SU-DHL-6 (cell line): Measurements from ENCODE around the gene MYBPHL.
A peak's percentile ranks its signal among the peaks of the same experiment; 100 is the strongest.

ENCODE experiments used
- H2AFZ ChIP-seq: fragments of 200-600 bp; sonication (generic); 2 replicates; pipeline ENCODE4 v1.6.1; 2014; ENCODE audit warnings: low read depth, mild to moderate bottlenecking, moderate library complexity, mixed read lengths, antibody characterized with exemption, low read length; ENCODE audit not compliant: severe bottlenecking
- H3F3A ChIP-seq: fragments of 200-600 bp; shearing (Covaris generic); 2 replicates; pipeline ENCODE4 v1.6.0; 2016; ENCODE audit warnings: antibody characterized with exemption, mild to moderate bottlenecking; ENCODE audit not compliant: insufficient read depth
- H3K27ac ChIP-seq: fragments of 200-600 bp; sonication (generic); 2 replicates; pipeline ENCODE4 v1.5.1; 2016; ENCODE audit warnings: low read depth, mild to moderate bottlenecking, low read length, moderate library complexity, mixed read lengths
- H3K27me3 ChIP-seq: fragments of 200-600 bp; sonication (generic), shearing (Covaris generic); 2 replicates; pipeline ENCODE4 v1.6.0; 2014; ENCODE audit warnings: mild to moderate bottlenecking, low read length
- H3K36me3 ChIP-seq: fragments of 200-600 bp; sonication (generic); 2 replicates; pipeline ENCODE4 v1.6.1; 2014; ENCODE audit warnings: mild to moderate bottlenecking, low read length, mixed read lengths
- H3K4me2 ChIP-seq: fragments of 300-600, 200-600 bp; shearing (Covaris generic), sonication (generic); 2 replicates; pipeline ENCODE4 v1.6.0; 2014; ENCODE audit warnings: low read length, low read depth, mild to moderate bottlenecking; ENCODE audit not compliant: poor library complexity, severe bottlenecking
- H3K4me3 ChIP-seq: fragments of 200-600 bp; sonication (generic); 2 replicates; pipeline ENCODE4 v1.5.1; 2014; ENCODE audit warnings: antibody characterized with exemption, low read length, mild to moderate bottlenecking, mixed read lengths; ENCODE audit not compliant: insufficient read depth, poor library complexity, severe bottlenecking
- H3K79me2 ChIP-seq: fragments of 200-600 bp; sonication (generic); 2 replicates; pipeline ENCODE4 v1.6.1; 2014; ENCODE audit warnings: mild to moderate bottlenecking, low read length, moderate library complexity; ENCODE audit not compliant: insufficient read depth
- H3K9ac ChIP-seq: fragments of 200-600 bp; sonication (generic); 2 replicates; pipeline ENCODE4 v1.7.0; 2014; ENCODE audit warnings: mild to moderate bottlenecking, low read length
- H3K9me2 ChIP-seq: fragments of 200-600 bp; sonication (generic); replicated peaks from 2 replicates; pipeline ENCODE4 v1.6.1; 2014; ENCODE audit warnings: low read length; ENCODE audit not compliant: insufficient read depth
- H3K9me3 ChIP-seq: fragments of 200-600 bp; sonication (generic); 2 replicates; pipeline ENCODE4 v1.6.1; 2014; ENCODE audit warnings: low read length, mixed read lengths; ENCODE audit not compliant: insufficient read depth
- H4K20me1 ChIP-seq: fragments of 200-600 bp; sonication (generic); 2 replicates; pipeline ENCODE4 v1.6.1; 2014; ENCODE audit warnings: low read depth, mild to moderate bottlenecking, antibody characterized with exemption, low read length, moderate library complexity, mixed read lengths
- CTCF ChIP-seq: fragments of 200-600 bp; sonication (generic); IDR thresholded peaks from one replicate; pipeline ENCODE4 v1.5.1; 2017; ENCODE audit warnings: antibody characterized with exemption, mild to moderate bottlenecking, low read length, moderate library complexity; ENCODE audit not compliant: insufficient read depth, poor library complexity, severe bottlenecking
- EZH2phosphoT487 ChIP-seq: fragments of 200-600 bp; sonication (generic), shearing (Covaris generic); conservative IDR thresholded peaks from 2 replicates; pipeline ENCODE4 v1.6.1; 2018; ENCODE audit warnings: mild to moderate bottlenecking, antibody characterized with exemption, low read length, moderate library complexity, mixed read lengths

Gene MYBPHL

GRCh38 chr1:109263597-109264378 is 43.0 kb downstream of the MYBPHL start:
- Histone ChIP-seq H3K27ac (no peak overlapping the region), H3K4me2 (peak overlapping the region; percentile 18)
- no peak for TF ChIP-seq EZH2phosphoT487
- TF ChIP-seq CTCF = peak; percentile 98

GRCh38 chr1:109263234-109263596 is 43.6 kb downstream of the MYBPHL start:
- Histone ChIP-seq H3K36me3 (no peaks in the 10 kb centered on the region), H3K27me3 (no peaks in the 10 kb centered on the region), H3K9me2 (no peaks in the 10 kb centered on the region), H3K9ac (no peak overlapping the region), H3K9me3 (no peaks in the 10 kb centered on the region), H3K4me3 (no peak overlapping the region), H3K27ac (no peak overlapping the region), H3F3A (no peaks in the 10 kb centered on the region), H3K4me2 (peak overlapping the region; percentile 18), H4K20me1 (no peaks in the 10 kb centered on the region), H3K79me2 (no peaks in the 10 kb centered on the region), H2AFZ (no peak overlapping the region)
- TF ChIP-seq EZH2phosphoT487 (no peak), CTCF (no peak)

More at GRCh38 chr1:109263597-109264378, 43.0 kb downstream of the MYBPHL start:
- Histone ChIP-seq H3F3A (no peaks in the 10 kb centered on the region), H3K27me3 (no peaks in the 10 kb centered on the region), H3K9me3 (no peaks in the 10 kb centered on the region), H2AFZ (no peak overlapping the region), H3K4me3 (no peak overlapping the region), H3K9ac (no peak overlapping the region), H3K9me2 (no peaks in the 10 kb centered on the region), H4K20me1 (no peaks in the 10 kb centered on the region), H3K79me2 (no peaks in the 10 kb centered on the region), H3K36me3 (no peaks in the 10 kb centered on the region)

- Histone ChIP-seq H3K4me2 (no peak overlapping the region), H3K4me3 (no peak overlapping the region), H4K20me1 (no peaks in the 10 kb centered on the region), H3F3A (no peaks in the 10 kb centered on the region), H3K9me2 (no peaks in the 10 kb centered on the region), H3K36me3 (no peaks in the 10 kb centered on the region), H3K79me2 (no peaks in the 10 kb centered on the region), H3K27me3 (no peaks in the 10 kb centered on the region), H3K9ac (no peak overlapping the region), H3K9me3 (no peaks in the 10 kb centered on the region), H3K27ac (no peak overlapping the region), H2AFZ (no peak overlapping the region)
- TF ChIP-seq CTCF = no peak
- TF ChIP-seq EZH2phosphoT487 = no peak
Observed at GRCh38 chr1:109262231-109263055, 44.4 kb downstream of the MYBPHL start.
